GM21423 (cell line): Measurements from ENCODE around the gene MALL.
"Not testable (repeated sequence)": the region's sequence is repeated elsewhere in the genome, so short reads cannot be mapped to it uniquely, and the experiment has no call there.

Experiments used
- ATAC-seq: cut with Tn5 transposase; IDR thresholded peaks from one replicate; pipeline ENCODE4 v1.9.1; 2021; ENCODE audit warnings: mild to moderate bottlenecking, moderate library complexity; ENCODE audit not compliant: unreplicated experiment

The MALL gene

DNA sequence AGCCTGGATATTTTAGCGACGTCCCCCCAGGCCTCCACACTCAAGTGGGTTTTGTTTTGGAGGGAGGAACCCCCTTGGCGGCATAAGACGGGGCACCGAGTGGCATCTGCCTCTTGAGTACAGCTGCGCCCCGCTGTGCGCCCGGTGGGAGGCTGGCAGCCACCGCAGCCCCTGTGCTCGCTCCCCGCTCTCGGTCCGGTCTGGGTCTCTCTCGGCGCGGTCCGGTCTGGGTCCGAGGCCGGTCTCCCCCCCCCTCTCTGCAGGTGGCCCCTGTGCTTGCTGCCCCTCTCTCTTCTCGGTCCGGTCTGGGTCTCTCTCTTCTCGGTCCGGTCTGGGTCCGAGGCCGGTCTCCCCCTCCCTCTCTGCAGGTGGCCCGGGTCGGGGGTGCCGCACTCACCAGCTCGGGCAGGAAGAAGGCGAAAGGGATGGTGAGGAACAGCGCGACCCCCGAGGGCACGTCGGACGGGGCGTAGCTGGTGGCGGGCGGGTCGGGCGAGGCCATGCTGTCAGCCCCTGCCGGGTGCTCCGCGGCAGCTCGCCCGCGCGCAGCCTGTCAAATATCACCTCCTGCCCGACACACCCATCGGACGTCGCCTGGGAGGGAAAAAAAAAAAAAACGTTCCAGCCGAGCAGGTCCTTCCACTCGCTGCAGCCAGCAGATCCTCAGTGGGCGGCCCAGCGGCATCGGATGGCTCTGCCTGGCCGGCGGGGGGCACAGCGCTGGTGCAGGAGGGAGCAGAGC, at the start of gene MALL:
Gene MALL (minus strand): TSS at position 532 of the 742 bp plus-strand sequence. CDS start 30 bp downstream, at position 502.
- no peak for ATAC-seq

DNA sequence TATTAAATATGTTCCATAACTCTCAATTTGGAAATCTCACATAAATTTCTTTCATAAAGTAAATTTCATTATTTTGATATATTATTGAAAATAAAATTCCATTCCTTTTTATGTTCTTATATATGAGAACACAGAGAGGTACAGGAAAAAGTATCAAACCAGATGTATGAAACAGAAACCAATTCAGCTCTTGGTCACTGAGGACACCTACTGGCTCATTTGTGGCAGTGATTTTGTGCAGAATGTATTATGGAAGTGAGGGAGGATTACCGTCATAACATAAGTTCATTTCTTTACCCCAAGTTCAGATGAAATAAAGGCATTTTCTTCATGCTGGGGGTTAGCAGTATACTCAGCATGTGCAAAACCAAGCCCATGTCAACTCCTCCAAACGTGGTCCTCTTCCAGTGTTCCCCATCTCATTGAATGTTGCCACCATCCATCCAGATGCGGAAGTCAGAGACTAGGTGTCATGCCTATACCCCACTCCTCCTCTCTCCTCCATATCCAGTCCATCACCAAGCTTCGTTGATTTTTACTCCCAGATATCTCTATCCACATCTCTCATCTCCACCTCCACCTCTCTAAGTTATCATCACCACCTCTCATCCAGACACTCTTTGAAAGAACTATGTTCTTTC, 41.7 kb upstream of the MALL start:
- ATAC-seq, result no peak

DNA sequence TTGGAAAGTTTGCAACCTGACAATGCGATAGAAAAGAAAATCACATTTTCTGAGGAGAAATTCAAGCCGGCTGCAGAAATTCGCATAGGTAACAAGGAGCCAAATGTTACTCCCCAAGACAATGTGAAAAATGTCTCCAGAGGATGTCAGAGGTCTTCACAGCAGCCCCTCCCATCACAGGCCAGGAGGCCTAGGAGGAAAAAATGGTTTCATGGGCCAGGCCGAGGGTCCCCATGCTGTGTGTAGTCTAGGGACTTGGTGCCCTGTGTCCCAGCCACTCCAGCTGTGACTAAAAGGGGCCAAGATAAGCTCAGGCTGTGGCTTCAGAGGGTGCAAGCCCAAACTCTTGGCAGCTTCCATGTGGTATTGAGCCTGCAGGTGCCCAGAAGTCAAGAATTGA, 39.2 kb upstream of the MALL start:
- ATAC-seq, result not testable (repeated sequence)

DNA sequence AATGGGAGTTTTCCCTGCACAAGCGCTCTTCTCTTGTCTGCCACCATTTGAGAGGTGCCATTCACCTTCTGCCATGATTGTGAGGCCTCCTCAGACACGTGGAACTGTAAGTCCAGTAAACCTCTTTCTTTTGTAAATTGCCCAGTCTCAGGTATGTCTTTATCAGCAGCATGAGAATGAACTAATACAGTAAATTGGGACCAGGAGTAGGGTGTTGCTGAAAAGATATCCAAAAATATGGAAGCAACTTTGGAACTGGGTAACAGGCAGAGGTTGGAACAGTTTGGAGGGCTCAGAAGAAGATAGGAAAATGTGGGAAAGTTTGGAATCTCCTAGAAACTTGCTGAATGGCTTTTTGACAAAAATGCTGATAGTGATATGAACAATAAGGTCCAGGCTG, 38.6 kb upstream of the MALL start:
- ATAC-seq, result not testable (repeated sequence)

DNA sequence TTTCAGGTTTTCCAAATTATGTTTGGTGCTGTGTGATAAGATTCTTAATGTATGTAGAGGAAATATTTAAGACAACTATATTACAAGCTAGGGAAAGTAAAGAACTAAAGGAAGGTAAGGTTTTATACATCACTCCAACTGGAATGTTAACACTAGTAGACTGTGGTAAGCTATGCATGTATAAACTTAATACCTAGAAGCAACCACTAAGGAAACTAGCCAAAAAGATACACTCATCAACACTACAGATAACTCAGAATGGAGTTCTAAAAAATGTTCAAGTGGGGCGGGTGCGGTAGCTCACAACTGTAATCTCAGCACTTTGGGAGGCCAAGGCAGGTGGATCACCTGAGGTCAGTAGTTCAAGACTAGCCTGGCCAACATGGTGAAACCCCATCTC, 37.8 kb upstream of the MALL start:
- ATAC-seq, result no peak

DNA sequence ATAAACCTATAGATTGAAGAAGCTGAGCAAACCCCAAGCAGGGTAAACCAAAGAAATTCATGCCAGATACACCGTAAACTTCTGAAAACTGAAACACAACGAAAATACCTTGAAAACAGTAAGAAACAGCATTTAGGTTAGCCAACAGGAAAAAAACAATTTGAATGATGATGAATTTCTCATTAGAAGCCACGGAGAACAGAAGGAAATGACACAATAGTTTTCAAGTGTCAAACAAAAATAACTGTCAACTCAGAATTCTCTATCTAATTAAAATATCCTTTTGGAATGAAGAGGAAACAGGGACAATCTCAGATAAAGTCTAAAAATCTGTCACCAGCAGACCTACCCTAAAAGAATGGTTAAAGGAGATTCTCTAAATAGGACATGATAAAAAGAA, 37.3 kb upstream of the MALL start:
- ATAC-seq, result no peak

DNA sequence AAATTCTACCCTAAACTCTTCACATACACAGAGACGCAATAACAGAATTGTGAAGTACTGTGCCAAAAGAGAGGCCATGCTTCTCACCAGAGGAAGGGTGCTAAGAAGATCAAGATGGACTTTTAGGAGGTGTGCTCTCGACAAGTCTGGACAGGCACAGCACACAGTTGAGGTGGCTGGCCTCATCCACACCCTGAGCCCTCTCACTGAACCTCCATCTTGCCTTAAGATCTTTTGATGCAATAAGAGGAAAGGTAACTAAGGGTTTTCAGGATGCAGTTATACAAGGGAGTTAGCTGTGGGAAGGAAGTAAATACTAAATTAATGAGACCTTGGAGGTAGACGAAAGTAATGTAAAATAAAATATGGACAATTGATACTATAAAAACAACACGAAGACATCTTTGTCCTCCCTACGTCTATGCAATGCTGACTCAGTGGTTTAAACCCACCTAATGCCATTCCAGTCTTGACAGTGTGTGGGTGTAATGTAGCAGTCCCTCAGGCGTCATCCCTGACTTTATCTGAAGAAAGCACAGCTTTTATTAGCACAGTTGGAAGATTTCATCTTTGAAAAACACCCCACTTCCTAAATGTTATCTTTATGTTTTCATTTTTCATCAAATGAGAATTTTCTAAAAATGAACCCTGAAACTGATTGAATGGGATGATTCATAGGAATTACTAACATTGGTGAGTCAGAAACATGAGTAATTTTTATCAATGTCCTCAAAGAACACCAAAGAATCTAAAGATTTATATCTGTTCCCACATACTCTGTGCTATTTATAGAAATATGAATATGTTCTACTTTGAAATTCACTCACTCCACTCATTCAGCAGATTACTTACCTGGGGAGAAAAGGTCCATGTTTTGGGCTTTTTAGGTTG, 34.0 kb upstream of the MALL start:
- no peak for ATAC-seq

DNA sequence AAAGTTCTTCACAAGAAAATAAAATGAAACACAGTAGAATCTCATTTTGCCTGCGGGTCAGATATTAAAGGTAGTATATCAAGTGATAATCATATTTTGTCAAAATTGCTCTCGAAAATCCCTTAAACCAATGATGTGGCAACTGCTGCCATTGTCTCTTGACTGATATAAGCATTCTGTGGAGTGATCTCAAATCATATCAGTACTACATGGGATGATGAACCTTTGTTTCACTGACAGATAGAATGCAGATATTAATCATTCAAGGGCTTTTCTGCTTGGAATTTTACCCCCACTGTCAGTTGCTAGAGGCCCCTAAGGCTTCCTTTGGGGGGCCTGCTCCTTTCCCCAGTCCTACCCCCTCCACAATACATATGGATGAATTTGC, 31.3 kb upstream of the MALL start:
- ATAC-seq, result no peak

DNA sequence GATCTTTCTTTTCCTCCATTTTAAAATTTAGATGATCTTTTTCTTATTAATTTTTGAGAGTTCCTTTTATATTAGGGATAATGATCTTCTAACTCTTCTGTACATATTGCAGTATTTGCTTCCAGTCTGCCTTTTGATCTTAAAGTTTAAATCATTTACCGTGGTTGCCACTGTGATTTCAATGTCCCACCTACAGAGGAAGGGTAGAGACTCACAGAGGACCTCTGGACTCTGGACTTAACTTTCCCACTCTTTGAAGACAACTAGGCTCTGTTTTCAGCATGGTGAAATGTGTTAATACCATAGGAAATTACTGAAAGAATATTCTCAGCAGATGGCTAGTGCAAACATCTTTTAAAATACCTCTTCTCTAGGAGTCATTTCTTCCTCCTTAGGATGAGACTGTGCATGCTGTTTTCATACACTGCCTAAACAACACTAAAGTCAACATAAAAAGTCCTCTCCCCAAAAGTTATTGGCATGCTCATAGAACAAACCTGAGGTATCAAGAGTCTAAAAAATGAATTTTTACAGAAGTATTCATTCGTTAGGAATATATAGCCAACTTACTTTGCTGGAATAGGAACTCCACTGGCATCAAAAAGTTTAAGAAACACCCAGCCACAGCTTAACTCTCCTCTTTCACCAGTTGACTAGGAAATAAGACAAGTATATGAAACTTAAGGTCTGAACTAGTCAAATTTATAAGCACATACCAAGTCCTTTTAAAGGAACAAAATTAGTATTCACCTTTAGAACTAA, 30.7 kb upstream of the MALL start:
- no peak for ATAC-seq

DNA sequence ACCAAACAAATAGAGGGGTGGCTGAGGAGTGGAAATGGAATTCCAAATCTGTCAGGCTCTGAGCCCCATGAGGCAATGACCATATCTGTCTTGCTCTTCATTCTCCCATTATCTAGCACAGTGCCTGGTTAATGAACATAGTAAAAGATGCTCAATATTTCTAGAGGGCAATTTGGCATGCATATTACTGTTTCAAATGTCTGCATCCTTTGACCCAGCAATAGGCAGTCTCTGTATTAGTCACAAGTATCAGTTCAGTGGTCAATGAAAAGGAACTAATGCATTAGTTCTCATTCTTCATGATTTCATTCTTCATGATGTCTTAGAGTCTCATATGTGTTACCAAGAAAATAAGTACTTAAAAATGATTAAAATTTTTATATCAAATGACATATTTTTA, 28.4 kb upstream of the MALL start:
- ATAC-seq, result no peak

DNA sequence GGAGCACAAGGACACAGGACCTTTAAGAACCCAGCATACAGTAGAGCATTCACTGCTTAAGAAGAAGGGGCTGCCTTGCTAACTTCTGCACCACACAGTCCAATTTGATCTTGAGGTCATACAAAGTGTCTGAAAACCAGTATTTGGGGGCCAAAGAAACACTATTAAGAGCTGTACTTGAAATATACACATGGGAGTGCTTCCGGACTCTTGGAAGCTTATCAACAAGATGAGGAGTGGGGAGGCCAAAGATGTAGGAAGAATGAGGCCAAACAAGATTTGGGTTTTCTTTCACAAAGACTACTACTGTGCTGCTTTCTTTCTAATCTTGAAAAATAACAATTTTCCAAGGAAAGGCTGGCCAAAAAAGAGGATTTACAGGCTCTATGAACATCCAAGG, 24.8 kb upstream of the MALL start:
- no peak for ATAC-seq

DNA sequence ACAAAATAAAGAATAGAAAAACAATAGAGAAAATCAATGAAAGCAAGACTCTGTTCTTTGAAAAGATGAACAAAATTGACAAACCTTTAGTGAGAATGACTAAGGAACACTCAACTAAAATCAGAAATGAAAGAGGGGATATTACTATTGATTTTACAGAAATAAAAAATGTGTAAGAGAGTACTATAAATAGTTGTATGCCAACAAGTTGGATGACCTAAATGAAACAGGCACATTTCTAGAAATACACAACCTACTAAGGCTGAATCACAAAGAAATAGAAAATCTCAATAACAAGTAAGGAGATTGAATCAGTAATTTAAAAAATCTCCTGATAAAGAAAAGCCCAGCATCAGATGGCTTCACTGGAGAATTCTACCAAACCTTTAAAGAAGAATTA, 18.4 kb upstream of the MALL start:
- no peak for ATAC-seq

DNA sequence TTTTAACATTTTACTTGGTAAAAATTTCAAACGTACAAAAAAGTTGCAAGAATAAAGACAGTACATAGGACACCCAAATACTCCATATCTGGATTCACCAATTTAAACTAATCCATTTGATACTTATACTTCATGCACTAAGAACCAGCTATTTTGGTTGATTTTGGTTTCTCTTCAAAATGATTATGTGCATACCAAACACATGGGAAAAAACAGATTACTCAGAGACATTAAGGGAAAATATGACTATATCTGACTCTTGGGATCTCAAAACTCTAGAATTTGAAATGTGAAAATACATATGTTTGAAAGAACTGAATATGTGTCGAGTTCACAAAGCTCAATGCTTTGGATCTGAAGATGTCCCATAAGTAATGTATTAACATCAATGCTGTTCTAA, 15.5 kb upstream of the MALL start:
- ATAC-seq, result no peak

DNA sequence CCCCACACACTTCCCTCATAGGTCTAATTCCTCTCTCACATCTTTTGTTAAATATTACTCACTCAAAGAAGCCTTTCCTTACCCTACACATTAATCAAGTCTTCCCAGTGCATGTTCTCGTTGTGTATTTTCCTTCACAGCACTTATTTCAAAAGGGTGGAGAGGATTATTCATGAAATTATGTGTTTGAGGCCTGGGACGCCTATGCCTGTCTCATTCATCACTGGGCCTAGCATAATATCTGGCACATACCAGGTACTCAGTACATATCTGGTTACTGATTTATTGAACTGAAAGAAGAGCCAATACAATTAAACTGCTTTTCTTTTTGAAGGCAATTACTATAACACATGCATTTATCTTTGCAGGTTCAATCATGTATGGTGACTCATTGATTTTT, 15.1 kb upstream of the MALL start:
- ATAC-seq, result no peak

DNA sequence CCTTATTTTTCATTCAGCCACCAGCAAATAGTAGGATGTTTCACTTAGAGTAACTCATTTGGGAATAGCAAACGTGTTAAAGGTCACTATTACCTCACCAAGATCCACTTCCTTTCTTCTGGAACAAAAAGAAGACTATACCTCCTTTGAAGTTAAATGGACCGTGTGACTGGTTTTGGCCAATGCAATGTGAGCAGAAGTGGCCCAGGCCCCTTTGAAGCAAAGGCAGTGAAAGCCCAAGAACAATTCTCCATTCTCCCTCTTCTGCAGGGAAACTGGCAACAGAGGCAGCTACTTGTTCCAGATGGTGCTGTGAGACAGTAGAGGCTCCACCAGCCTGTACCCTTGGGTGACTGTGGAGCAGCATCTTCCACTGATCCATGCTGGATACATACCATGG, 11.3 kb upstream of the MALL start:
- ATAC-seq, result no peak

DNA sequence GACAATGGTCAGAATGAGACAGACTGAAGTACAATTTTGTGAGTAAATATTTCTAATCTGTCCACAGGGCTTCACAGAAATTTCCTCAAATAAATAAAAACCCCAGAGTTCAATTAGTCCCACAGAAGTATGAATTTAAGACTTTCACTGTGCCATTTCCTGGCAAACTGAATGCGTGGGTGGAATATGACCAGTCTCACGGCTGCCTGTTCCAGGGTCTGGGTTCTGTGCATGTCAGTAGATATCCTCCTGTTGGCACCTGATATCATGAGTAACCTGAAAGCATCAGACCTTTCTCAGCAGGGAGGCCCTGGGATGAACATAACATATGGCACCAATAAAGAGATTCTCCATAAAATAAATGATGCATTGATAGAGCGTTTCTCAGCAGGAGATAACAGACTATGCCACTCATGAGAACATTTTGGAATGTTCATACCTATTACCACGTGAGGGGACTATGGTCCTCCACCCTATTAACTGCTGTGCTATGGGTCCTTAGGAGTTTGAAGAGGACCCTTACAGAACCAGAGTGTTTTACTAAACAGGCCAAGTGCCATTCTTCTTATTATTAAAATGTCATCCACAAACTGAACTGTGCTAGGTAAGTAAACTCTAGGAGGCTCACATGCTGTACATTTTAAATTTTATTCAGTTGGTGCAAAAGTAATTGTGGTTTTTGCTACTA, 10.6 kb upstream of the MALL start:
- no peak for ATAC-seq

DNA sequence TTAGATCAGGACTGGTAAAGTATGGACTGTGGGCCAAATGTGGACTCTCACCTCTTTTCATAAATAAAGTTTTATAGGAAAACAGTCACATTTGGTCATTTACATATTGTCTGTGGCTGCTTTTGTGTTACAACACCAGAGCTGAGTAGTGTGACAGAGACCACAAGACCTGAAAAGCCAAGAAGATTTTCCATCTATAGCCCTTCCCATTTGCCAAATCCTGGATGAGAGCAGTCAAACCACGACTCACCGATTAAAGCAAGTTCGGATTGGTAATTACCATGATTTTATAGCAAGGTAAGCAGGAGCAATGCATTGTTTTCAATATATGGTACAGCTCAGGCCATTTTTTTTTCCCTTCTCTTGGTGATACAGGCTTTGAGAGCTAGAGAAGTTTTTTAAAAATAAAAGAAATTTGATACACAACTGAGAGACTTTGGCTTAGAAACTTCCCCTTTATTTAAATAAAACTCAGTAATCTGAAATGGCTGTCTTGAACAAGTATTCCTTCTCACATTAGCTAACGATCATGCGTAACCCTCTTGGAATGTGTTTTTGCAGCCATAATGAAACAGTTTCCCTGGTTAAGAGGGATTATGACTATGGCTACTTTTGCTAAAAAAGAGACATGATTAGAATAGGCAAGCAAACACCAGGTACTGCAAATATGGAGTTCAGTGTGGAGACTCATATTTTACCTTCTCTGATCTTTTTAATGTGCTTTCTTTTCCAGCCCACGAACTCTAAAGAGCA, 9.5 kb upstream of the MALL start:
- ATAC-seq, result no peak

DNA sequence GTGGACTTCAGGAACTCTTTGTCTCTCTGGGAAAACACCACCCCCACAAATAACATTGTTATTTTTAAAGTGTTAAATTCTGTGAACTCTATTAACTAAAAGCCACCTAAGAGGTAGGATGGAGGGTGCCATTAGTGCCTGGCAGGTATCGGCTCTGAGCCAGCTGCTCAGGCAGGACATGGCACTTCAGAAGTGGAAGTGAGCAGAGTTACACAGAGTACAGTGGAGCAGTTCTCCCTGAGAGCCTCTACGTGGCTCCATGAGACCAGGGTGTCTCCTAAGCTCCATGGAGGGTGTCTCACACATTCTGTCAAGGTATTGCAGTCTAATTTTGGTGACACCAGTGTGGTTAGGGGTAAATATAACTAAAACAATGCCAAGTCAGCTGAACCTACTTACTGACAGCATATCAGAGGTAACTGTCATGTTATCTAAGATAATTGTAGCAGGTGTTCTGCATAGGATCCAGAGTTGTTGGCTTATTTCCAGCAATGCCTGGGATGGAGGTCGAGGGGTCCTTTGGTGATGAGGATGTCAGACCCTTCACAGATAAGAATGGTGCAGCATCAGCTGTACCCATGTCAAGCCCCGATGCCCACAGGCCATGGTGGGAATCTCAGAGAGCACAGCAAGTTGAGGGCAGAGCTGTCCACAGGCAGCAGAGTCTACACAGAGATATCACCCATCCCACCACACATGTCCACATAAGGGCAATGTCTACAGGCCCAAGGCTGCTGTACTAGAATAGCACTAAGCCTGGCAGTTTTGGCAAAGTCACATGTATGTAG, 8.6 kb upstream of the MALL start:
- ATAC-seq, result no peak

DNA sequence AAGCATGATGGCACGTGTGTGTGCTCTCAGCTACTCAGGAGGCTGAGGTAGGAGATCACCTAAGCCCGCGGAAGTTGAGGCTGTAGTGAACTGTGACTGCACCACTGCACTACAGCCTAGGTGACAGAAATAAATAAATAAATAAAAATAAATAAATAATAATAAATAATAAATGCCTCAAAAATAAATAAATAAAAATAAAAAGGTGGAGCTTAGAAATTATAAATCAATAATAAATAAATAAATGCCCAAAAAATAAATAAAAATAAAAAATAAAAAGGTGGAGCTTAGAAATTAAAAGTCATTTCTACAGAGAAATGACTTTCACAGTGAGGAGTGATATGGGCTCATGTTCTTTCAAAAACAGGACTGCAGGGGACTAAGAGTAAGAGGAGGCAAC, 6.0 kb upstream of the MALL start:
- no peak for ATAC-seq
